Neural cell (in vitro differentiated cells): ENCODE results near the gene IFI35.

Source experiments
- EP300 ChIP-seq: fragments of 450-650 bp; conservative IDR thresholded peaks from 2 replicates; pipeline ENCODE4 v1.6.1; 2014; ENCODE audit warnings: antibody characterized with exemption, mild to moderate bottlenecking, moderate library complexity; ENCODE audit not compliant: poor library complexity, severe bottlenecking
- EZH2 ChIP-seq: fragments of 200-600, 300-800 bp; shearing (Covaris generic), sonication (generic); IDR thresholded peaks from 2 replicates; pipeline ENCODE4 v1.6.1; 2014; ENCODE audit warnings: antibody characterized with exemption, low read length, borderline replicate concordance, mild to moderate bottlenecking; ENCODE audit not compliant: insufficient read depth, poor library complexity, severe bottlenecking
- MXI1 ChIP-seq: fragments of 450-650 bp; conservative IDR thresholded peaks from 2 replicates; pipeline ENCODE4 v1.6.1; 2014; ENCODE audit warnings: antibody characterized with exemption, mild to moderate bottlenecking; ENCODE audit not compliant: poor library complexity, severe bottlenecking
- POLR2AphosphoS5 ChIP-seq: IDR thresholded peaks from 2 replicates; pipeline ENCODE4 v1.6.1; 2012
- REST ChIP-seq: IDR thresholded peaks from 2 replicates; pipeline ENCODE4 v1.6.1; 2012; ENCODE audit warnings: borderline replicate concordance
- SMC3 ChIP-seq: fragments of 450-650 bp; conservative IDR thresholded peaks from 2 replicates; pipeline ENCODE4 v1.6.1; 2014; ENCODE audit warnings: antibody characterized with exemption, mild to moderate bottlenecking, moderate library complexity; ENCODE audit not compliant: poor library complexity
- TAF1 ChIP-seq: IDR thresholded peaks from 2 replicates; pipeline ENCODE4 v1.6.1; 2012; ENCODE audit warnings: low read depth
- TF ChIP-seq, protein P1 (sequence below): fragments of 450-650 bp; IDR thresholded peaks from 2 replicates; pipeline ENCODE4 v1.5.1; 2014; ENCODE audit warnings: antibody characterized with exemption, mild to moderate bottlenecking, moderate library complexity; ENCODE audit not compliant: poor library complexity, severe bottlenecking

GRCh38 chr17:43043307-43043706 lies 36.7 kb downstream of the IFI35 start:
- TF ChIP-seq, protein P1, sequence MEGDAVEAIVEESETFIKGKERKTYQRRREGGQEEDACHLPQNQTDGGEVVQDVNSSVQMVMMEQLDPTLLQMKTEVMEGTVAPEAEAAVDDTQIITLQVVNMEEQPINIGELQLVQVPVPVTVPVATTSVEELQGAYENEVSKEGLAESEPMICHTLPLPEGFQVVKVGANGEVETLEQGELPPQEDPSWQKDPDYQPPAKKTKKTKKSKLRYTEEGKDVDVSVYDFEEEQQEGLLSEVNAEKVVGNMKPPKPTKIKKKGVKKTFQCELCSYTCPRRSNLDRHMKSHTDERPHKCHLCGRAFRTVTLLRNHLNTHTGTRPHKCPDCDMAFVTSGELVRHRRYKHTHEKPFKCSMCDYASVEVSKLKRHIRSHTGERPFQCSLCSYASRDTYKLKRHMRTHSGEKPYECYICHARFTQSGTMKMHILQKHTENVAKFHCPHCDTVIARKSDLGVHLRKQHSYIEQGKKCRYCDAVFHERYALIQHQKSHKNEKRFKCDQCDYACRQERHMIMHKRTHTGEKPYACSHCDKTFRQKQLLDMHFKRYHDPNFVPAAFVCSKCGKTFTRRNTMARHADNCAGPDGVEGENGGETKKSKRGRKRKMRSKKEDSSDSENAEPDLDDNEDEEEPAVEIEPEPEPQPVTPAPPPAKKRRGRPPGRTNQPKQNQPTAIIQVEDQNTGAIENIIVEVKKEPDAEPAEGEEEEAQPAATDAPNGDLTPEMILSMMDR: no peak
- TF ChIP-seq TAF1 (no peak), POLR2AphosphoS5 (no peak), REST (no peak), SMC3 (no peak), EZH2 (no peak), EP300 (no peak), MXI1 (no peak)
